HG02623 (cell line): ENCODE data around the gene USP17L13.
"Not testable (repeated sequence)": the region's sequence is repeated elsewhere in the genome, so short reads cannot be mapped to it uniquely, and the experiment has no call there.

Experiments used
- ATAC-seq: cut with Tn5 transposase; IDR thresholded peaks from one replicate; pipeline ENCODE4 v1.9.1; 2021; ENCODE audit warnings: moderate library complexity; ENCODE audit not compliant: unreplicated experiment

Gene USP17L13, protein sequence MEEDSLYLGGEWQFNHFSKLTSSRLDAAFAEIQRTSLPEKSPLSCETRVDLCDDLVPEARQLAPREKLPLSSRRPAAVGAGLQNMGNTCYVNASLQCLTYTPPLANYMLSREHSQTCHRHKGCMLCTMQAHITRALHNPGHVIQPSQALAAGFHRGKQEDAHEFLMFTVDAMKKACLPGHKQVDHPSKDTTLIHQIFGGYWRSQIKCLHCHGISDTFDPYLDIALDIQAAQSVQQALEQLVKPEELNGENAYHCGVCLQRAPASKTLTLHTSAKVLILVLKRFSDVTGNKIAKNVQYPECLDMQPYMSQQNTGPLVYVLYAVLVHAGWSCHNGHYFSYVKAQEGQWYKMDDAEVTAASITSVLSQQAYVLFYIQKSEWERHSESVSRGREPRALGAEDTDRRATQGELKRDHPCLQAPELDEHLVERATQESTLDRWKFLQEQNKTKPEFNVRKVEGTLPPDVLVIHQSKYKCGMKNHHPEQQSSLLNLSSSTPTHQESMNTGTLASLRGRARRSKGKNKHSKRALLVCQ

DNA sequence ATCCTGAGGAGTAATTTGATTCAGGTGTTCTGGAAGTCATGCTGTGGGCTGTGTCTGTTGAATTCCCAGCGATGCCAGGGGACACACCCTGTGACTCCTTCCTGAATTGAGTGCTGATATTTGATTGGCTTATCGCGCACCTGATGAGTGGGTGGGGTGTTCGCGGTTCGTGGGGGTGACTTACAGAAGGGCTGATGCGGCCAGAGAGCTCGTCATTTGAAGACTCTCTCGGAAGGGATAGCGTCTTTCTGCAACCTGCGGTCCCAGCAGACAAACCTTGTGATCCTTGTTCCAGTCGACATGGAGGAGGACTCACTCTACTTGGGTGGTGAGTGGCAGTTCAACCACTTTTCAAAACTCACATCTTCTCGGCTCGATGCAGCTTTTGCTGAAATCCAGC, at the start of gene USP17L13:
Gene USP17L13, plus strand, starts transcription at position 301 of the 400 bp plus-strand sequence. Its CDS starts 0 bp downstream, at position 301.
- ATAC-seq, result not testable (repeated sequence)

DNA sequence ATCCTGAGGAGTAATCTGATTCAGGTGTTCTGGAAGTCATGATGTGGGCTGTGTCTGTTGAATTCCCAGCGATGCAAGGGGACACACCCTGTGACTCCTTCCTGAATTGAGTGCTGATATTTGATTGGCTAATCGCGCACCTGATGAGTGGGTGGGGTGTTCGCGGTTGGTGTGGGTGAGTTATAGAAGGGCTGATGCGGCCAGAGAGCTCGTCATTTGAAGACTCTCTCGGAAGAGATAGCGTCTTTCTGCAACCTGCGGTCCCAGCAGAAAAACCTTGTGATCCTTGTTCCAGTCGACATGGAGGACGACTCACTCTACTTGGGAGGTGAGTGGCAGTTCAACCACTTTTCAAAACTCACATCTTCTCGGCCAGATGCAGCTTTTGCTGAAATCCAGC, 14.3 kb upstream of the USP17L13 start, which contains the start of gene USP17L10:
Gene USP17L10, plus strand, starts transcription at position 301 of the 400 bp plus-strand sequence. Its CDS starts 0 bp downstream, at position 301.
- ATAC-seq, result not testable (repeated sequence)

DNA sequence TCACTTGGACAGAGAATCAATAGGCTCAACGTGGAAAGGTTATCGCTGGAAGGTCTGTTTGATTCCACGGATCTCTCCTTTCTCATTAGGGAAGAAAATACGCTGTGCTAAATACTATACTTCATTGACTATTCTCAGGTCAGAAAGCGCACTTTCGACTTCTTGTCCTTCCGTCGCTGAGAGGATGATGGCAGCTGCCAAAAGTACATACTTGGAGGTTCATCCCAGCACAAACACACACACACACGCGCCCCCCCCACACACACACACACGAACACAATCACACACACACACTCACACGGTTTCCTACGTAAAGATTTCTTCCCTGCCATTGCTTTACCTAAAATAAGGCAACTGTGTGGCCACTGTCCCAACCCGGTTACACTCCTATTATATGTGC, 10.0 kb upstream of the USP17L13 start:
- not testable (repeated sequence) for ATAC-seq

DNA sequence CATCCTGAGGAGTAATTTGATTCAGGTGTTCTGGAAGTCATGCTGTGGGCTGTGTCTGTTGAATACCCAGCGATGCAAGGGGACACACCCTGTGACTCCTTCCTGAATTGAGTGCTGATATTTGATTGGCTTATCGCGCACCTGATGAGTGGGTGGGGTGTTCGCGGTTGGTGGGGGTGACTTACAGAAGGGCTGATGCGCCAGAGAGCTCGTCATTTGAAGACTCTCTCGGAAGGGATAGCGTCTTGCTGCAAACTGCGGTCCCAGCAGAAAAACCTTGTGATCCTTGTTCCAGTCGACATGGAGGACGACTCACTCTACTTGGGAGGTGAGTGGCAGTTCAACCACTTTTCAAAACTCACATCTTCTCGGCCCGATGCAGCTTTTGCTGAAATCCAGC, 9.6 kb upstream of the USP17L13 start, which contains the start of gene USP17L11:
Gene USP17L11, plus strand, starts transcription at position 301 of the 400 bp plus-strand sequence. Its CDS starts 0 bp downstream, at position 301.
- ATAC-seq, result not testable (repeated sequence)

DNA sequence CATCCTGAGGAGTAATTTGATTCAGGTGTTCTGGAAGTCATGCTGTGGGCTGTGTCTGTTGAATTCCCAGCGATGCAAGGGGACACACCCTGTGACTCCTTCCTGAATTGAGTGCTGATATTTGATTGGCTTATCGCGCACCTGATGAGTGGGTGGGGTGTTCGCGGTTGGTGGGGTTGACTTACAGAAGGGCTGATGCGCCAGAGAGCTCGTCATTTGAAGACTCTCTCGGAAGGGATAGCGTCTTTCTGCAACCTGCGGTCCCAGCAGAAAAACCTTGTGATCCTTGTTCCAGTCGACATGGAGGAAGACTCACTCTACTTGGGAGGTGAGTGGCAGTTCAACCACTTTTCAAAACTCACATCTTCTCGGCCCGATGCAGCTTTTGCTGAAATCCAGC, 4.8 kb upstream of the USP17L13 start, which contains the start of gene USP17L12:
Gene USP17L12, plus strand, starts transcription at position 301 of the 400 bp plus-strand sequence. Its CDS starts 0 bp downstream, at position 301.
- ATAC-seq, result not testable (repeated sequence)

DNA sequence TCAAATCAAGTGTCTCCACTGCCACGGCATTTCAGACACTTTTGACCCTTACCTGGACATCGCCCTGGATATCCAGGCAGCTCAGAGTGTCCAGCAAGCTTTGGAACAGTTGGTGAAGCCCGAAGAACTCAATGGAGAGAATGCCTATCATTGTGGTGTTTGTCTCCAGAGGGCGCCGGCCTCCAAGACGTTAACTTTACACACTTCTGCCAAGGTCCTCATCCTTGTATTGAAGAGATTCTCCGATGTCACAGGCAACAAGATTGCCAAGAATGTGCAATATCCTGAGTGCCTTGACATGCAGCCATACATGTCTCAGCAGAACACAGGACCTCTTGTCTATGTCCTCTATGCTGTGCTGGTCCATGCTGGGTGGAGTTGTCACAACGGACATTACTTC, 5.6 kb downstream of the USP17L13 start:
- not testable (repeated sequence) for ATAC-seq

DNA sequence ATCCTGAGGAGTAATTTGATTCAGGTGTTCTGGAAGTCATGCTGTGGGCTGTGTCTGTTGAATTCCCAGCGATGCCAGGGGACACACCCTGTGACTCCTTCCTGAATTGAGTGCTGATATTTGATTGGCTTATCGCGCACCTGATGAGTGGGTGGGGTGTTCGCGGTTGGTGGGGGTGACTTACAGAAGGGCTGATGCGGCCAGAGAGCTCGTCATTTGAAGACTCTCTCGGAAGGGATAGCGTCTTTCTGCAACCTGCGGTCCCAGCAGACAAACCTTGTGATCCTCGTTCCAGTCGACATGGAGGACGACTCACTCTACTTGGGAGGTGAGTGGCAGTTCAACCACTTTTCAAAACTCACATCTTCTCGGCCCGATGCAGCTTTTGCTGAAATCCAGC, 9.4 kb downstream of the USP17L13 start, which contains the start of gene USP17L15:
Gene USP17L15, plus strand, starts transcription at position 301 of the 400 bp plus-strand sequence. Its CDS starts 0 bp downstream, at position 301.
- not testable (repeated sequence) for ATAC-seq

DNA sequence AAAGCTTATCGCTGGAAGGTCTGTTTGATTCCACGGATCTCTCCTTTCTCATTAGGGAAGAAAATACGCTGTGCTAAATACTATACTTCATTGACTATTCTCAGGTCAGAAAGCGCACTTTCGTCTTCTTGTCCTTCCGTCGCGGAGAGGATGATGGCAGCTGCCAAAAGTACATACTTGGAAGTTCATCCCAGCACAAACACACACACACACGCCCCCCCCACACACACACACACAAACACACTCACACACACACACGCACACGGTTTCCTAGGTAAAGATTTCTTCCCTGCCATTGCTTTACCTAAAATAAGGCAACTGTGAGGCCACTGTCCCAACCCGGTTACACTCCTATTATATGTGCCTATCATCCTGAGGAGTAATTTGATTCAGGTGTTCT, 13.8 kb downstream of the USP17L13 start:
- ATAC-seq, result not testable (repeated sequence)

DNA sequence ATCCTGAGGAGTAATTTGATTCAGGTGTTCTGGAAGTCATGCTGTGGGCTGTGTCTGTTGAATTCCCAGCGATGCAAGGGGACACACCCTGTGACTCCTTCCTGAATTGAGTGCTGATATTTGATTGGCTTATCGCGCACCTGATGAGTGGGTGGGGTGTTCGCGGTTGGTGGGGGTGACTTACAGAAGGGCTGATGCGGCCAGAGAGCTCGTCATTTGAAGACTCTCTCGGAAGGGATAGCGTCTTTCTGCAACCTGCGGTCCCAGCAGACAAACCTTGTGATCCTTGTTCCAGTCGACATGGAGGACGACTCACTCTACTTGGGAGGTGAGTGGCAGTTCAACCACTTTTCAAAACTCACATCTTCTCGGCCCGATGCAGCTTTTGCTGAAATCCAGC, 18.9 kb downstream of the USP17L13 start, which contains the start of gene USP17L17:
Gene USP17L17, plus strand, starts transcription at position 301 of the 400 bp plus-strand sequence. Its CDS starts 0 bp downstream, at position 301.
- not testable (repeated sequence) for ATAC-seq

DNA sequence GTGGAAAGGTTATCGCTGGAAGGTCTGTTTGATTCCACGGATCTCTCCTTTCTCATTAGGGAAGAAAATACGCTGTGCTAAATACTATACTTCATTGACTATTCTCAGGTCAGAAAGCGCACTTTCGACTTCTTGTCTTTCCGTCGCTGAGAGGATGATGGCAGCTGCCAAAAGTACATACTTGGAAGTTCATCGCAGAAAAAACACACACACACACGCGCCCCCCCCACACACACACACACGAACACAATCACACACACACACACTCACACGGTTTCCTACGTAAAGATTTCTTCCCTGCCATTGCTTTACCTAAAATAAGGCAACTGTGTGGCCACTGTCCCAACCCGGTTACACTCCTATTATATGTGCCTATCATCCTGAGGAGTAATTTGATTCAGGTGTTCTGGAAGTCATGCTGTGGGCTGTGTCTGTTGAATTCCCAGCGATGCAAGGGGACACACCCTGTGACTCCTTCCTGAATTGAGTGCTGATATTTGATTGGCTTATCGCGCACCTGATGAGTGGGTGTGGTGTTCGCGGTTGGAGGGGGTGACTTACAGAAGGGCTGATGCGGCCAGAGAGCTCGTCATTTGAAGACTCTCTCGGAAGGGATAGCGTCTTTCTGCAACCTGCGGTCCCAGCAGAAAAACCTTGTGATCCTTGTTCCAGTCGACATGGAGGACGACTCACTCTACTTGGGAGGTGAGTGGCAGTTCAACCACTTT, 23.4 kb downstream of the USP17L13 start, which contains the start of gene USP17L18:
Gene USP17L18, plus strand, starts transcription at position 678 of the 728 bp plus-strand sequence. Its CDS starts 0 bp downstream, at position 678.
- not testable (repeated sequence) for ATAC-seq

DNA sequence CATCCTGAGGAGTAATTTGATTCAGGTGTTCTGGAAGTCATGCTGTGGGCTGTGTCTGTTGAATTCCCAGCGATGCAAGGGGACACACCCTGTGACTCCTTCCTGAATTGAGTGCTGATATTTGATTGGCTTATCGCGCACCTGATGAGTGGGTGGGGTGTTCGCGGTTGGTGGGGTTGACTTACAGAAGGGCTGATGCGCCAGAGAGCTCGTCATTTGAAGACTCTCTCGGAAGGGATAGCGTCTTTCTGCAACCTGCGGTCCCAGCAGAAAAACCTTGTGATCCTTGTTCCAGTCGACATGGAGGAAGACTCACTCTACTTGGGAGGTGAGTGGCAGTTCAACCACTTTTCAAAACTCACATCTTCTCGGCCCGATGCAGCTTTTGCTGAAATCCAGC, 28.4 kb downstream of the USP17L13 start, which contains the start of gene USP17L19:
Gene USP17L19, plus strand, starts transcription at position 301 of the 400 bp plus-strand sequence. Its CDS starts 0 bp downstream, at position 301.
- not testable (repeated sequence) for ATAC-seq

DNA sequence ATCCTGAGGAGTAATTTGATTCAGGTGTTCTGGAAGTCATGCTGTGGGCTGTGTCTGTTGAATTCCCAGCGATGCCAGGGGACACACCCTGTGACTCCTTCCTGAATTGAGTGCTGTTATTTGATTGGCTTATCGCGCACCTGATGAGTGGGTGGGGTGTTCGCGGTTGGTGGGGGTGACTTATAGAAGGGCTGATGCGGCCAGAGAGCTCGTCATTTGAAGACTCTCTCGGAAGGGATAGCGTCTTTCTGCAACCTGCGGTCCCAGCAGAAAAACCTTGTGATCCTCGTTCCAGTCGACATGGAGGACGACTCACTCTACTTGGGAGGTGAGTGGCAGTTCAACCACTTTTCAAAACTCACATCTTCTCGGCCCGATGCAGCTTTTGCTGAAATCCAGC, 33.1 kb downstream of the USP17L13 start, which contains the start of gene USP17L20:
Gene USP17L20, plus strand, starts transcription at position 301 of the 400 bp plus-strand sequence. Its CDS starts 0 bp downstream, at position 301.
- not testable (repeated sequence) for ATAC-seq

DNA sequence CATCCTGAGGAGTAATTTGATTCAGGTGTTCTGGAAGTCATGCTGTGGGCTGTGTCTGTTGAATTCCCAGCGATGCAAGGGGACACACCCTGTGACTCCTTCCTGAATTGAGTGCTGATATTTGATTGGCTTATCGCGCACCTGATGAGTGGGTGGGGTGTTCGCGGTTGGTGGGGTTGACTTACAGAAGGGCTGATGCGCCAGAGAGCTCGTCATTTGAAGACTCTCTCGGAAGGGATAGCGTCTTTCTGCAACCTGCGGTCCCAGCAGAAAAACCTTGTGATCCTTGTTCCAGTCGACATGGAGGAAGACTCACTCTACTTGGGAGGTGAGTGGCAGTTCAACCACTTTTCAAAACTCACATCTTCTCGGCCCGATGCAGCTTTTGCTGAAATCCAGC, 37.9 kb downstream of the USP17L13 start, which contains the start of gene USP17L21:
Gene USP17L21, plus strand, starts transcription at position 301 of the 400 bp plus-strand sequence. Its CDS starts 0 bp downstream, at position 301.
- not testable (repeated sequence) for ATAC-seq

DNA sequence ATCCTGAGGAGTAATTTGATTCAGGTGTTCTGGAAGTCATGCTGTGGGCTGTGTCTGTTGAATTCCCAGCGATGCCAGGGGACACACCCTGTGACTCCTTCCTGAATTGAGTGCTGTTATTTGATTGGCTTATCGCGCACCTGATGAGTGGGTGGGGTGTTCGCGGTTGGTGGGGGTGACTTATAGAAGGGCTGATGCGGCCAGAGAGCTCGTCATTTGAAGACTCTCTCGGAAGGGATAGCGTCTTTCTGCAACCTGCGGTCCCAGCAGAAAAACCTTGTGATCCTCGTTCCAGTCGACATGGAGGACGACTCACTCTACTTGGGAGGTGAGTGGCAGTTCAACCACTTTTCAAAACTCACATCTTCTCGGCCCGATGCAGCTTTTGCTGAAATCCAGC, 42.6 kb downstream of the USP17L13 start, which contains the start of gene USP17L22:
Gene USP17L22, plus strand, starts transcription at position 301 of the 400 bp plus-strand sequence. Its CDS starts 0 bp downstream, at position 301.
- ATAC-seq, result not testable (repeated sequence)

DNA sequence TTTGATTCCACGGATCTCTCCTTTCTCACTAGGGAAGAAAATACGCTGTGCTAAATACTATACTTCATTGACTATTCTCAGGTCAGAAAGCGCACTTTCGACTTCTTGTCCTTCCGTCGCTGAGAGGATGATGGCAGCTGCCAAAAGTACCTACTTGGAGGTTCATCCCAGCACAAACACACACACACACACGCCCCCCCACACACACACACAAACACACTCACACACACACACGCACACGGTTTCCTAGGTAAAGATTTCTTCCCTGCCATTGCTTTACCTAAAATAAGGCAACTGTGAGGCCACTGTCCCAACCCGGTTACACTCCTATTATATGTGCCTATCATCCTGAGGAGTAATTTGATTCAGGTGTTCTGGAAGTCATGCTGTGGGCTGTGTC, 47.0 kb downstream of the USP17L13 start:
- not testable (repeated sequence) for ATAC-seq
